HFFc6 (cell line): ENCODE measurements around the gene MINDY1. TPM values are rescaled to one million over a fixed set of nuclear protein-coding genes. Genes with fewer than 3 reads are reported as not detected.

Experiments
- DNase-seq: peaks from one replicate; pipeline ENCODE4 v3.0.0-alpha.2; 2018
- H3K27ac Mint-ChIP-seq: 2 replicates; pipeline ENCODE4 v1.8.0; 2020; ENCODE audit warnings: mild to moderate bottlenecking, mixed read lengths
- H3K27me3 Mint-ChIP-seq: 2 replicates; pipeline ENCODE4 v1.8.0; 2021; ENCODE audit warnings: mild to moderate bottlenecking, moderate library complexity, mixed read lengths; ENCODE audit not compliant: insufficient read depth
- H3K36me3 Mint-ChIP-seq: 2 replicates; pipeline ENCODE4 v1.8.0; 2021; ENCODE audit warnings: low read depth, mixed read lengths
- H3K4me1 Mint-ChIP-seq: 2 replicates; pipeline ENCODE4 v1.8.0; 2020; ENCODE audit warnings: low read depth, mixed read lengths
- H3K4me3 Mint-ChIP-seq: 2 replicates; pipeline ENCODE4 v1.8.0; 2020; ENCODE audit warnings: mild to moderate bottlenecking, moderate library complexity, mixed read lengths
- H3K9me3 Mint-ChIP-seq: 2 replicates; pipeline ENCODE4 v1.8.0; 2020; ENCODE audit warnings: mild to moderate bottlenecking, mixed read lengths
- CTCF ChIP-seq: fragments of 200-600 bp; sonication (generic); IDR thresholded peaks from 2 replicates; pipeline ENCODE4 v1.5.0; 2021; ENCODE audit warnings: antibody characterized with exemption, mild to moderate bottlenecking
- total RNA-seq, 6 experiments: library from RNA; stranded (reverse); fragmentation: NEBNext Ultra II Directional; extraction: Animal tissue kit (Norgen Biotek cat#: 25700); gene quantifications; 2 replicates in 1 of 6; 3 replicates in 5 of 6; pipeline ENCODE4 v1.2.3, GENCODE V29; 2021

Gene MINDY1
- total RNA-seq, 6 experiments from 2014 or later = 8.3 to 11.9 (median 9.0) TPM

DNA sequence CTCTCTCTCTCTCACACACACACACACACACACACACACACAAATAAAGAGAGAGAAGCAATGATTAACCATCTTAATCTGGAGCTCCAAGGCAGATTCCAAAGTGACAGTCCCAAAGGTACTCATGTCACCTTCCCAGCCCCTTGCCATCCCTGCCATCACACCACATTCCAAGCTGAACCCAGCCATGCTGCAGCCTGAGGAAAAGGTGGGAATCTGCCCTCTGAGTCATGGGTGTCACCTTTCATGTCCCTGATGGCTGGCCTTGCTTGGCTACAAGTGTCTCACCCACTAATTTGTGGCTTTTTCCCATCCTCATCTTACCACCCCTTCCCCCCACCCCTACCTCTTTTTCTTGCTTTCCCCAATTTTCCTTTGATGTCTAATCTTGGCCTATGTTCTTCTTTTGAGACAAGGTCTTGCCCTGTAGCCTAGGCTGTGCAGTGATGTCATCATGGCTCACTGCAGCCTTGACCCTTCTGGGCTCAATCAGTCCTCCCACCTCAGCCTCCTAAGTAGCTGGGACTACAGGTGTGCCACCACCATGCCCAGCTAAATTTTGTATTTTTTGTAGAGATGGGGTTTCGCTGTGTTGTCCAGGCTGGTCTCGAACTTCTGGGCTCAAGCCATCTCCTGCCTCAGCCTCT, 21.4 kb downstream of the MINDY1 start:
- Mint-ChIP-seq H3K27me3 (peaks cover 5% of the 10 kb centered on the region), H3K27ac (no peak overlapping the region), H3K9me3 (no peaks in the 10 kb centered on the region), H3K4me3 (no peak overlapping the region), H3K36me3 (no peaks in the 10 kb centered on the region), H3K4me1 (peaks cover 19% of the 10 kb centered on the region)
- no peak for DNase-seq
- no peak for TF ChIP-seq CTCF

DNA sequence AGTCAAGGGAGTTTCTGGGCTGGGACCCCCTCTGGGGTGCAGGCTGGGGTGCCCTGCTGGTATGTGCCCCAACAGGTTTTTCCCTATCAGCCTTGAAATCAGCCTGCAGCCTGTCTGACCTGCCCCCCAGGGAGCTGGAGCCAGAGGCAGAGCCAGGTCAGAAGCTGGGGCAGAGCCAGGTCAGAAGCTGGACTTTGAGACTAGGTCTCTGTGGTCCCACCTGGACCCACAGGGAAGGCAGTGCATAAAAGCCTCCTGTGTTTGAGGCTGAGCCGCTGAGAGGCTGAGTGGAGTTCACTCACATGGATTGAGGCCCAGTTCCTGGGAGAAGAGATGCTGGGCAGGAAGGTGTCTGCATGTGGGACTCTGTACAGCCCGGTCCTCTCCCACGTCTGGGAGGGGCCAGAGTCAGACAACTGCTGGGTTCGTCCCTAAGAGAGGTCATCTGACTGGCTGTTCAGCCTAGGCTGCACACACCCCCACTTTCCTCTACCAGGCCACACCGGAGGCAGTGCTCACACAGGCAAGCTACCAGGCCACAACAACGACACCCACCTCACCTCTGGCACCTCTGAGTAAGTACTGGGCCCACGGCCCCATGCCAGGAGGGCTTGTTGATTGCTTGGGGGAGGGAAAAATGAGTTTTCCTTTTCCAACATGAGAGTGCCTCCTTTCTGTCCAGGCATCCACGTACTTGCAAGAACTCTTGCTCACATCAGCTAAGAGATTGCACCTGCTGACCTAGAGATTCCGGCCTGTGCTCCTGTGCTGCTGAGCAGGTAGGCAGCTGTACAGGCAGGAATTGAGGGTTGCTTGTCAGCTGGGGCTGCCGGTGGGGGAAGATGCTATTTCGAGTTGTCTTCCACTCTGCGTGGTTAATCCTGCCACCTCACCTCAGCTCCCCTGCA, 24.6 kb downstream of the MINDY1 start, which contains the start of gene ANXA9:
ANXA9 (plus strand) TSS at position 488 of the 908 bp plus-strand sequence. CDS start 814 bp downstream, outside the sequence.
- Mint-ChIP-seq H3K9me3 (no peaks in the 10 kb centered on the region), H3K36me3 (no peaks in the 10 kb centered on the region), H3K4me3 (no peak within 1 kb of the TSS; the same call in 1 of the 2 replicates), H3K27me3 (peaks cover 2% of the 10 kb centered on the region), H3K27ac (peak within 1 kb of the TSS; percentile 70), H3K4me1 (peaks cover 33% of the 10 kb centered on the region)
- DNase-seq = no peak
- no peak for TF ChIP-seq CTCF

DNA sequence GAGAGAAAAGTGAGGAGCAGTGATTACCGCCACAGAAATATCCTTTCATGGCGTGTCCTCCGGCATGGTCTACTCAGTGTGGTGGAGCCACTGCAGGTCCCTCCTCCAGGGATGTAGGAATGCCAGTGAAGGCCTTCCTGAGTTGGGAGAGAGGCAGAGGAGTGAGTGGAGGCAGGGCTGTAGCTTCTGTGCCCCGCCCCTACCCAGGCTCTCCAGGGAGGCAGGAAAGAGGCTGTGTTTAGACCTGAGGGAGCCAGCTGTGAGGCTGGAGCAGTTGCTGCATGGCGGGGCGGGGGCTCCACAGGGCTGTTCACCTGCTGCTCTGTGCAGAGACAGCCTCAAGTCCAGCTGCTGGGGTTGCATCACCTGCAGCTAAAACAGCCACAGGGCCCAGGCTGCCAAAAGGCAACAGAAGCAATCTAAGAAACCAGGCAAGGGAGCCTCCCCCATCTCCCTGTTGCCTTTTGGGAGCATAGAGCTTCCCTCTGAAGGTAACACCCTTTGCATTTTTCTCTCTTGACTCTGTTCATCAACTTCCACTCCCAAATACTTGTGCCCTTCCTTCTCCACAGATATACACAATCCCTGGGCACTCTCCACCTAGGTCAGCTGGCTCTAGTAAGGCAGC, 25.4 kb downstream of the MINDY1 start:
- DNase-seq = no peak
- H3K27ac Mint-ChIP-seq = peak overlapping the region; percentile 70
- H3K4me1 Mint-ChIP-seq = peaks cover 40% of the 10 kb centered on the region
- H3K27me3 Mint-ChIP-seq = peaks cover 2% of the 10 kb centered on the region
- TF ChIP-seq CTCF = no peak
- no peak overlapping the region; the same call in 1 of the 2 replicates for H3K4me3 Mint-ChIP-seq
- no peaks in the 10 kb centered on the region for H3K9me3 Mint-ChIP-seq
- H3K36me3 Mint-ChIP-seq = no peaks in the 10 kb centered on the region

- Mint-ChIP-seq H3K4me1 (peaks cover 39% of the 10 kb centered on the region), H3K36me3 (no peaks in the 10 kb centered on the region), H3K9me3 (no peaks in the 10 kb centered on the region), H3K27ac (peak overlapping the region; percentile 40; the same call in 1 of the 2 replicates), H3K27me3 (no peaks in the 10 kb centered on the region), H3K4me3 (no peak overlapping the region)
- DNase-seq = peak; percentile 78
- peak; percentile 100 for TF ChIP-seq CTCF
Measured at GRCh38 chr1:150979092-150980056, 27.3 kb downstream of the MINDY1 start.
